ENCODE results near the gene VASH2.
"Not testable (repeated sequence)": the region's sequence is repeated elsewhere in the genome, so short reads cannot be mapped to it uniquely, and the experiment has no call there.

VASH2 gene

DNA sequence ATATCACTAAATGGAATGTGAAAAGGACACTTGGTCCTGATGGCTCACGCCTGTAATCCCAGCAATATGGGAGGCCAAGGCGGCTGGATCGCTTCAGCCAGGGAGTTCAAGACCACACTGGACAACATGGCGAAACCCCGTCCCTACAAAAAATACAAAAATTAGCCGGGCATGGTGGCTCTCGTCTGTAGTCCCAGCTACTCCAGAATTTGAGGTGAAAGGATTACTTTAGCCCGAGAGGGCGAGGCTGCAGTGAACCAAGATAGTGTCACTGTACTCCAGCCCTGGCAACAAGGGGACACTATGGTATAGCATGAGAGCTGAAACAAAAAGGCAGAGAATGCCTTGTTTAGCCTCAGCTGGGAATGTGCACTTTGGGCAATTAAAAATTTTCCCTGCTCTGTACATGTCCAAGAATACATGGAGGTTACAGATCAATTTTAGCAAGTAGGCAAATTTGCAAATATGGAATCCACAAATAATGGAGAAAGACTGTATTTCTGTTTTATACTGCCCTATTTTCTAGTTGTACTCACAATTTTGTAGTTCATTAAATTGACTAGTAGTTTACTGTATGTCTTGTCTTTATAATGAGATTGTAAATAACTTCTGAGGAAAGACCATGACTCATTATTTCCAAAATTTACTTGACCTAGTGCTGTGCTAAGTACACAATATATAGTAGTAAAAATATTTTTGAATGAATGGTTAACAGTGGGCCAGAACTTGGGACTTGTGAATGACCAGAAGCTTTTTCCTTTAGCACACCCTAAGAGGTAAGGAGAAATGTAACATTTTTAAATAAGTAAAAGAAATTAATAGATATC is 67.3 kb downstream of the VASH2 start:
- Histone ChIP-seq H3K79me1 (replicated peaks; ENCODE audit: low read length, poor library complexity, severe bottlenecking) (peaks cover 5% of the 10 kb centered on the region), H2BK15ac (ENCODE audit: low read depth, poor library complexity, severe bottlenecking) (no peak overlapping the region), H3K18ac (ENCODE audit: low read depth in 1 of 2, low read length in 2 of 2) (no peak overlapping the region), H4K8ac (ENCODE audit: low read length) (no peak overlapping the region), H3K14ac (ENCODE audit: low read length in 2 of 2) (no peak overlapping the region), H2AFZ (ENCODE audit: low read depth, low read length) (no peak overlapping the region), H3K4me2 (ENCODE audit: low read length, poor library complexity, severe bottlenecking) (no peak overlapping the region), H3K36me3 (ENCODE audit: control insufficient read depth in 1 of 2, insufficient read depth in 2 of 2, low read depth in 1 of 2, low read length in 2 of 2) (peaks cover 0 to 6% of the 10 kb centered on the region in 2 experiments), H3K4me1 (ENCODE audit: control insufficient read depth, insufficient read depth, low read depth, low read length) (no peaks in the 10 kb centered on the region), H3K9ac (ENCODE audit: low read length) (no peak overlapping the region), H2AK5ac (ENCODE audit: low read length, severe bottlenecking) (no peak overlapping the region), H2BK12ac (ENCODE audit: low read length in 2 of 2) (no peak overlapping the region), H3K27me3 (ENCODE audit: control insufficient read depth in 1 of 2, insufficient read depth in 1 of 2, low read length in 2 of 2) (peaks cover 0 to 4% of the 10 kb centered on the region in 2 experiments), H2BK5ac (ENCODE audit: low read depth, low read length, poor library complexity, severe bottlenecking) (no peak overlapping the region), H3K9me3 (ENCODE audit: control insufficient read depth, low read length) (no peaks in the 10 kb centered on the region), H3K27ac (ENCODE audit: low read length, poor library complexity, severe bottlenecking) (no peak overlapping the region), H4K91ac (ENCODE audit: low read length) (no peak overlapping the region), H3K23ac (ENCODE audit: low read length in 2 of 2) (no peak overlapping the region), H3K4ac (ENCODE audit: low read depth in 1 of 2, low read length in 2 of 2) (no peak overlapping the region), H2BK120ac (ENCODE audit: low read depth, low read length) (no peak overlapping the region), H3K4me3 (ENCODE audit: insufficient read depth in 1 of 2, low read depth in 1 of 2, low read length in 2 of 2) (no peak overlapping the region)
- DNase-seq, result peak; percentile 8
- 95% methylated on average over 9 of the region's 9 CpGs for WGBS

DNA sequence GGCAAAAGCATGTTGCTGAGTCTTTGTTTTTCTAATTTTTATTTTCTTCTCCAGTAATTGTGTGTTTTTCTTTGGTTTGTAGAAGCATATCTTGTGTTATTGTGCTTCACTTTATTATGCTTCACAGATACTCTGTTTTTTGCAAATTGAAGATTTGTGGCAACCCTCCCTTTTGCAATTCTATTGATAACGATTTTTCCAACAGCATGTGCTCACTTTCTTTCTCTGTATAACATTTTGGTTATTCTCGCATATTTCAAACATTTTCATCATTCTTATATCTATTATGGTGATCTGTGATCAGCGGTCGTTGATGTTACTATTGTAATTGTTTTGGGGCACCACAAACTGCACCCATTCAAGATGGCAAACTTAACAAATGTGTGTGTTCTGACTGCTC is 69.1 kb downstream of the VASH2 start:
- Histone ChIP-seq H2BK5ac (ENCODE audit: low read depth, low read length, poor library complexity, severe bottlenecking) (no peak overlapping the region), H2AK5ac (ENCODE audit: low read length, severe bottlenecking) (no peak overlapping the region), H4K8ac (ENCODE audit: low read length) (no peak overlapping the region), H3K9me3 (ENCODE audit: control insufficient read depth, low read length) (no peaks in the 10 kb centered on the region), H2BK12ac (ENCODE audit: low read length in 2 of 2) (no peak overlapping the region), H3K27ac (ENCODE audit: low read length, poor library complexity, severe bottlenecking) (no peak overlapping the region), H4K91ac (ENCODE audit: low read length) (no peak overlapping the region), H3K4me1 (ENCODE audit: control insufficient read depth, insufficient read depth, low read depth, low read length) (no peaks in the 10 kb centered on the region), H3K4ac (ENCODE audit: low read depth in 1 of 2, low read length in 2 of 2) (no peak overlapping the region), H3K36me3 (ENCODE audit: control insufficient read depth in 1 of 2, insufficient read depth in 2 of 2, low read depth in 1 of 2, low read length in 2 of 2) (no peaks in the 10 kb centered on the region), H3K4me2 (ENCODE audit: low read length, poor library complexity, severe bottlenecking) (no peak overlapping the region), H3K4me3 (ENCODE audit: insufficient read depth in 1 of 2, low read depth in 1 of 2, low read length in 2 of 2) (no peak overlapping the region), H3K9ac (ENCODE audit: low read length) (no peak overlapping the region), H3K27me3 (ENCODE audit: control insufficient read depth in 1 of 2, insufficient read depth in 1 of 2, low read length in 2 of 2) (peaks cover 0 to 4% of the 10 kb centered on the region in 2 experiments), H2AFZ (ENCODE audit: low read depth, low read length) (no peak overlapping the region), H3K23ac (ENCODE audit: low read length in 2 of 2) (no peak overlapping the region), H3K79me1 (replicated peaks; ENCODE audit: low read length, poor library complexity, severe bottlenecking) (no peaks in the 10 kb centered on the region), H2BK15ac (ENCODE audit: low read depth, poor library complexity, severe bottlenecking) (no peak overlapping the region), H3K14ac (ENCODE audit: low read length in 2 of 2) (no peak overlapping the region), H3K18ac (ENCODE audit: low read depth in 1 of 2, low read length in 2 of 2) (no peak overlapping the region), H2BK120ac (ENCODE audit: low read depth, low read length) (no peak overlapping the region)
- no peak for DNase-seq
- 88% methylated on average over 3 of the region's 4 CpGs for WGBS

DNA sequence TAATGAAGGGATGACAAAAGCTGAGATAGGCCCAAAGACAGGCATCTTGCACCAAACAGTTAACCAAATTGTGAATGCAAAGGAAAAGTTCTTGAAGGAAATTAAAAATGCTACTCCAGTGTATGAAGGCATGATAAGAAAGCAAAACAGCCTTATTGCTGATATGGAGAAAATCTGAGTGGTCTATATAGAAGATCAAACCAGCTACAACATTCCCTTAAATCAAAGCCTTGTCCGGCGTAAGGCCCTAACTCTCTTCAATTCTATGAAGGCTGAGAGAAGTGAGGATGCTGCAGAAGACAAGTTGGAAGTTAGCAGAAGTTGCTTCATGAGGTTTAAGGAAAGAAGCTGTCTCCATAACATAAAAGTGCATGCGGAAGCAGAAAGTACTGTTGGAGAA is 69.7 kb downstream of the VASH2 start:
- Histone ChIP-seq H2BK12ac (ENCODE audit: low read length in 2 of 2) (no peak overlapping the region), H3K27ac (ENCODE audit: low read length, poor library complexity, severe bottlenecking) (no peak overlapping the region), H3K4ac (ENCODE audit: low read depth in 1 of 2, low read length in 2 of 2) (no peak overlapping the region), H3K9ac (ENCODE audit: low read length) (no peak overlapping the region), H3K9me3 (ENCODE audit: control insufficient read depth, low read length) (no peaks in the 10 kb centered on the region), H3K79me1 (replicated peaks; ENCODE audit: low read length, poor library complexity, severe bottlenecking) (no peaks in the 10 kb centered on the region), H2BK120ac (ENCODE audit: low read depth, low read length) (no peak overlapping the region), H2AK5ac (ENCODE audit: low read length, severe bottlenecking) (no peak overlapping the region), H3K4me3 (ENCODE audit: insufficient read depth in 1 of 2, low read depth in 1 of 2, low read length in 2 of 2) (no peak overlapping the region), H3K18ac (ENCODE audit: low read depth in 1 of 2, low read length in 2 of 2) (no peak overlapping the region), H2BK15ac (ENCODE audit: low read depth, poor library complexity, severe bottlenecking) (no peak overlapping the region), H2AFZ (ENCODE audit: low read depth, low read length) (no peak overlapping the region), H3K23ac (ENCODE audit: low read length in 2 of 2) (no peak overlapping the region), H3K27me3 (ENCODE audit: control insufficient read depth in 1 of 2, insufficient read depth in 1 of 2, low read length in 2 of 2) (peaks cover 0 to 4% of the 10 kb centered on the region in 2 experiments), H4K8ac (ENCODE audit: low read length) (no peak overlapping the region), H2BK5ac (ENCODE audit: low read depth, low read length, poor library complexity, severe bottlenecking) (no peak overlapping the region), H4K91ac (ENCODE audit: low read length) (no peak overlapping the region), H3K4me2 (ENCODE audit: low read length, poor library complexity, severe bottlenecking) (no peak overlapping the region), H3K4me1 (ENCODE audit: control insufficient read depth, insufficient read depth, low read depth, low read length) (no peaks in the 10 kb centered on the region), H3K36me3 (ENCODE audit: control insufficient read depth in 1 of 2, insufficient read depth in 2 of 2, low read depth in 1 of 2, low read length in 2 of 2) (no peaks in the 10 kb centered on the region), H3K14ac (ENCODE audit: low read length in 2 of 2) (no peak overlapping the region)
- 100% methylated on average over 3 of the region's 3 CpGs for WGBS
- DNase-seq, result no peak

DNA sequence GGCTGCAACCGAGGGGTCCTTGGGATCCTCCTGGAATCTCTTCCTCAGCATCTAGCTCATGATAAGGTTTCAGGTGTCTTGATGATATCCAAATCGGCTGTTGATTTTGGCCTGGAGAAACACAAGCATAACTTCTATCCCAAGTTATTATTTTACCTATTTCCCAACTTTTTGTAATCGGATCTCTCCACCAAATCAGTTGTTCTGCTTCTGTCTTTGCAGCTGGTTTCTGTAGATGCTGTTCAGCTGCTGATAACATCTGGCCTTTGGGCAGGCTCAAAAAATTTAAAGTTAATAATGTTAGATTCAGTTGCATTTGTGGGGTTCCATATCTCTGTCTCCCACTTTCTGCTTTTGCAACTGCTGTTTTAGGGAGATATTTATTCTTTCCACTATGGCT is 76.7 kb downstream of the VASH2 start:
- H3K9ac ChIP-seq (ENCODE audit: low read length), result not testable (repeated sequence)
- WGBS, result 84% methylated on average over 2 of the region's 3 CpGs

More for the DNA sequence above, 76.7 kb downstream of the VASH2 start:
- H3K18ac ChIP-seq (ENCODE audit: low read depth in 1 of 2, low read length in 2 of 2); H3K79me1 ChIP-seq (replicated peaks; ENCODE audit: low read length, poor library complexity, severe bottlenecking); H3K9me3 ChIP-seq (ENCODE audit: control insufficient read depth, low read length); H2BK12ac ChIP-seq (ENCODE audit: low read length in 2 of 2); H3K4me1 ChIP-seq (ENCODE audit: control insufficient read depth, insufficient read depth, low read depth, low read length); H3K14ac ChIP-seq (ENCODE audit: low read length in 2 of 2); H3K27me3 ChIP-seq (ENCODE audit: control insufficient read depth in 1 of 2, insufficient read depth in 1 of 2, low read length in 2 of 2); H2BK120ac ChIP-seq (ENCODE audit: low read depth, low read length); H3K4me2 ChIP-seq (ENCODE audit: low read length, poor library complexity, severe bottlenecking); H2AK5ac ChIP-seq (ENCODE audit: low read length, severe bottlenecking); H2BK15ac ChIP-seq (ENCODE audit: low read depth, poor library complexity, severe bottlenecking); H3K36me3 ChIP-seq (ENCODE audit: control insufficient read depth in 1 of 2, insufficient read depth in 2 of 2, low read depth in 1 of 2, low read length in 2 of 2); H3K23ac ChIP-seq (ENCODE audit: low read length in 2 of 2); H2AFZ ChIP-seq (ENCODE audit: low read depth, low read length); H2BK5ac ChIP-seq (ENCODE audit: low read depth, low read length, poor library complexity, severe bottlenecking); H3K4ac ChIP-seq (ENCODE audit: low read depth in 1 of 2, low read length in 2 of 2); H3K27ac ChIP-seq (ENCODE audit: low read length, poor library complexity, severe bottlenecking); DNase-seq; H3K4me3 ChIP-seq (ENCODE audit: insufficient read depth in 1 of 2, low read depth in 1 of 2, low read length in 2 of 2); H4K91ac ChIP-seq (ENCODE audit: low read length); H4K8ac ChIP-seq (ENCODE audit: low read length): not testable (repeated sequence)

All from mesenchymal stem cell (in vitro differentiated cells and primary cell).